Caco-2 (cell line): ENCODE measurements around the gene MSANTD4. TPM values are rescaled to one million over a fixed set of nuclear protein-coding genes. Genes with fewer than 3 reads are reported as not detected.
A peak's percentile ranks its signal among the peaks of the same experiment; 100 is the strongest.

Source experiments
- BruUV-seq: library from RNA; stranded (reverse); fragments of 400-500 nt; replicated peaks from 2 replicates; lab custom pipeline; 2021; lab: Mats Ljungman, UMichigan
- CTCF ChIA-PET: fragments of 300-600 bp; sonication (Branson Sonifier 250); formaldehyde crosslinking; loops from one replicate; lab custom pipeline; 2022; ENCODE audit warnings: antibody characterized with exemption; lab: Charles Lee
- POLR2A ChIA-PET: fragments of 300-600 bp; sonication (Branson Sonifier 250); formaldehyde crosslinking; loops from one replicate; lab custom pipeline; 2022; ENCODE audit warnings: antibody characterized with exemption; lab: Charles Lee
- DNase-seq, 2 experiments: peaks; one replicate each; pipeline versions ENCODE4 v3.0.0 to v3.0.0-alpha.2; 2020 to 2022
- H3K27me3 ChIP-seq: replicated peaks from 2 replicates; pipeline ENCODE4 v1.6.0; 2011; ENCODE audit warnings: low read length; ENCODE audit not compliant: control insufficient read depth, insufficient read depth
- H3K36me3 ChIP-seq: 2 replicates; pipeline ENCODE4 v1.5.1; 2011; ENCODE audit warnings: low read length; ENCODE audit not compliant: control insufficient read depth, insufficient read depth
- H3K4me1 ChIP-seq: fragments of 250-450 bp; sonication (Bioruptor Pico); 2 replicates; pipeline ENCODE4 v1.5.1; 2020; ENCODE audit warnings: mild to moderate bottlenecking
- H3K4me3 ChIP-seq: 2 replicates; pipeline ENCODE4 v1.5.1; 2011; ENCODE audit warnings: low read depth, mild to moderate bottlenecking, control low read depth, low read length
- H3K9me3 ChIP-seq: fragments of 250-450 bp; sonication (Bioruptor Pico); 2 replicates; pipeline ENCODE4 v1.5.1; 2020; ENCODE audit warnings: mild to moderate bottlenecking, moderate library complexity
- H3K27ac Mint-ChIP-seq: one replicate; pipeline ENCODE4 v1.8.0; 2022; ENCODE audit warnings: mixed read lengths; ENCODE audit not compliant: unreplicated experiment
- H3K27me3 Mint-ChIP-seq: one replicate; pipeline ENCODE4 v1.8.0; 2022; ENCODE audit warnings: mixed read lengths; ENCODE audit not compliant: insufficient read depth, unreplicated experiment
- H3K36me3 Mint-ChIP-seq: one replicate; pipeline ENCODE4 v1.8.0; 2022; ENCODE audit warnings: mild to moderate bottlenecking, mixed read lengths; ENCODE audit not compliant: insufficient read depth, unreplicated experiment
- H3K4me1 Mint-ChIP-seq: one replicate; pipeline ENCODE4 v1.8.0; 2022; ENCODE audit warnings: low read depth, mixed read lengths; ENCODE audit not compliant: unreplicated experiment
- H3K4me3 Mint-ChIP-seq: one replicate; pipeline ENCODE4 v1.8.0; 2022; ENCODE audit warnings: mild to moderate bottlenecking, moderate library complexity, mixed read lengths; ENCODE audit not compliant: unreplicated experiment
- H3K9me3 Mint-ChIP-seq: one replicate; pipeline ENCODE4 v1.8.0; 2022; ENCODE audit warnings: mixed read lengths; ENCODE audit not compliant: unreplicated experiment
- CTCF ChIP-seq, 2 experiments: fragments of 200-600 bp in 1 of 2; IDR thresholded peaks; 1 replicate in 1 of 2; 2 replicates in 1 of 2; pipeline versions ENCODE4 v1.5.1 to v1.8.0; 2011 to 2022; ENCODE audit warnings: antibody characterized with exemption in 1 of 2, control low read depth in 1 of 2, inconsistent platforms in 1 of 2, low read depth in 1 of 2, low read length in 1 of 2, mild to moderate bottlenecking in 1 of 2, moderate library complexity in 1 of 2; ENCODE audit not compliant: insufficient read depth in 1 of 2, severe bottlenecking in 1 of 2, unreplicated experiment in 1 of 2
- intact Hi-C: fragments of 100-400 bp; cut with micrococcal nuclease; formaldehyde crosslinking; loops from one replicate; pipeline ENCODE4 v1.10.0; 2022; ENCODE audit not compliant: unreplicated experiment
- total RNA-seq: library from RNA; stranded (reverse); gene quantifications from 2 replicates; pipeline ENCODE4 v1.2.3, GENCODE V29; 2022

The MSANTD4 gene
- total RNA-seq, 1 experiment from 2014 or later = 25.7 TPM

DNA sequence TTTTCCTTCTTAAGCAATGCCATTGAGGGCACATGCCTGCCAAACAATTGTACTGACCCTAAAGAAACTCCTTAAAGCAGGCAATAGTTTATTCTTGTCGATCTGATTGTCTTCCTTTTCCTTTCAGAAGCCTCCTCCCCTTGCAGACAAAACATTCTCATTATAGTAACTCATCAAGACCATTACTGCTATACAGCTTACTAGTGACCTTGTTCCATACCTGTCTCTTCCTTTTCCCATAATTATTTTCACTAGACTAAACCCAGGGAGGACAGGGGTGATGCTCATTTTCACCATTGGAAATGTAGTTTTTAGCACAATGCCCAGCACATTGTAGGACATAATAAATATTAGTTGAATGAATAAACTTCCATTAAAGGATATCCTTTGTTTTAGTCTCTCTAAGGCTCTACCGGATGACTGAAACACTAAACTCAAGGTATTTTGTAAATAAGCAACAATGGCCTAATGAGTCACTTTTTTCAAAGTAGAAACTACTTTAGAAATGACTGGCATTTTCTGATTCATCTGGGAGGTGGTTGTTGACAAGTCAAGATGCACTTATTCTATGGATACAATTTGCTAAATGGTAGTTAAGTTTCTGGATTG is 9.3 kb upstream of the MSANTD4 start:
- no peak overlapping the region for H3K27ac Mint-ChIP-seq
- Histone ChIP-seq H3K36me3 (no peaks in the 10 kb centered on the region), H3K4me1 (no peaks in the 10 kb centered on the region), H3K27me3 (no peaks in the 10 kb centered on the region; the same call in 1 of the 2 replicates), H3K9me3 (no peaks in the 10 kb centered on the region), H3K4me3 (no peak overlapping the region)
- no peak for TF ChIP-seq CTCF (IDR thresholded peaks at IDR 0.05; ENCODE audit: insufficient read depth in 1 of 2, low read depth in 1 of 2, low read length in 1 of 2, severe bottlenecking in 1 of 2, unreplicated experiment in 1 of 2)
- no peak overlapping the region for H3K4me3 Mint-ChIP-seq
- no peaks in the 10 kb centered on the region for H3K36me3 Mint-ChIP-seq
- H3K9me3 Mint-ChIP-seq = no peaks in the 10 kb centered on the region
- peaks cover 10% of the 10 kb centered on the region for H3K27me3 Mint-ChIP-seq
- BruUV-seq = no TSS peak
- no peak for DNase-seq
- CTCF ChIA-PET = no interaction called here
- intact Hi-C loops = no loop called here
- no peaks in the 10 kb centered on the region for H3K4me1 Mint-ChIP-seq
- POLR2A ChIA-PET = no interaction called here

DNA sequence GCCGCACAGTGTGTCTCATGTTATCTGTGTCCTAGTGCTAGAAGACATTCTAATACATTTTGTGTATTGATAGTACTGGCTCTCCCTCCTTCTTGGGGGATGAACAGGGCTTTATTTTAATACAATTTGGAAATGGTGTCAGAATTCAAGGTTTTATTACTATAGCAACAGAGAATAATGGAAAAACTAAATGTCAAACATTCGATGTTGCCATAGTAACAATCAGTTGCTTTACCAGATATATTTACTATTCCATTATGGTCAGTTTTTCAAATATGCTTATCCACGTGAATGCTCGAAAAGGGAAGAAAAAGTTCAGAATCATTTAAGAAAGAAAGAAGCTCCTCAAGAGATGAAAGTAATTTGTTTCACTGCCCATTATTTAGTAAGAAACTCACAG is 8.6 kb upstream of the MSANTD4 start:
- no peak overlapping the region for H3K4me3 ChIP-seq
- Mint-ChIP-seq H3K27ac (no peak overlapping the region), H3K9me3 (no peaks in the 10 kb centered on the region), H3K27me3 (peaks cover 10% of the 10 kb centered on the region), H3K4me3 (no peak overlapping the region), H3K36me3 (no peaks in the 10 kb centered on the region), H3K4me1 (no peaks in the 10 kb centered on the region)
- no peaks in the 10 kb centered on the region for H3K27me3 ChIP-seq
- no peaks in the 10 kb centered on the region for H3K9me3 ChIP-seq
- no peaks in the 10 kb centered on the region for H3K4me1 ChIP-seq
- POLR2A ChIA-PET = no interaction called here
- no peak for DNase-seq
- CTCF ChIA-PET = no interaction called here
- intact Hi-C loops = no loop called here
- TF ChIP-seq CTCF (IDR thresholded peaks at IDR 0.05; ENCODE audit: insufficient read depth in 1 of 2, low read depth in 1 of 2, low read length in 1 of 2, severe bottlenecking in 1 of 2, unreplicated experiment in 1 of 2) = no peak
- no TSS peak for BruUV-seq
- no peaks in the 10 kb centered on the region for H3K36me3 ChIP-seq

DNA sequence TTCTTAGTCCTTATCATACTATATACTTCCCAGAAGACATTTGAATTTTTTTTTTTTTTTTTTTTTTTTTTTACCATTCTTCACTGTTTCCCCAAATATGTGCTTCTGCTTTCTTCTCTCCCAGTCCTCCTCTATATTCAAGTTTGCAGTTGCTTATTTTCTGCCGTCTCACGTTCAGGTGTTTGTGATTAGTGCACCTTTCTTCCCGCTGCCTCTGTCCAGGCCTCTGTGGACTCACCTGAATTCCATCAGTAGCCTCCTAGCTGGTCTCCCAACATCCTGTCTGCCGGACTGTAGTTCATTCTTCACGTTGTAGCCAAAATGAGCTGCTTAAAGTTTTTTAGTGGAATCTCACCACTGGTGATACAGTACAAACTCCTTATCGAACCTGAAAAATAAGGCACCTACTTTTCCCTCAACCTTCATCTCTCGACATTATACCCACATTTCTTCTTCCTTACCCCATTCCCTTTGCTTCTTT is 795 bp upstream of the MSANTD4 start:
- no peak for TF ChIP-seq CTCF (IDR thresholded peaks at IDR 0.05; ENCODE audit: insufficient read depth in 1 of 2, low read depth in 1 of 2, low read length in 1 of 2, severe bottlenecking in 1 of 2, unreplicated experiment in 1 of 2)
- Mint-ChIP-seq H3K4me1 (peaks cover 13% of the 10 kb centered on the region), H3K27ac (peak overlapping the region; percentile 51), H3K4me3 (peak overlapping the region; percentile 86), H3K27me3 (no peaks in the 10 kb centered on the region), H3K36me3 (peaks cover 16% of the 10 kb centered on the region), H3K9me3 (no peaks in the 10 kb centered on the region)
- no peaks in the 10 kb centered on the region for H3K36me3 ChIP-seq
- H3K4me1 ChIP-seq = peaks cover 11% of the 10 kb centered on the region
- BruUV-seq = TSS peak; percentile 92
- ChIA-PET POLR2A (no interaction called here), CTCF (no interaction called here)
- intact Hi-C loops = loop anchor here (1.0 kb wide), 2 partner anchors 54 to 444 kb away; partner anchors contain the start of genes AASDHPPT and KBTBD3
- DNase-seq = peak in 1 of 2 experiments; percentile 25
- peak overlapping the region; percentile 40 for H3K4me3 ChIP-seq
- no peaks in the 10 kb centered on the region for H3K9me3 ChIP-seq
- H3K27me3 ChIP-seq = no peaks in the 10 kb centered on the region
